PC-3 (cell line): ENCODE data around the gene DCP2. TPM values are rescaled to one million over a fixed set of nuclear protein-coding genes. Genes with fewer than 3 reads are reported as not detected.

Source experiments
- ATAC-seq: fragments of 200-7000 bp; cut with Tn5 transposase; 2 replicates; pipeline ENCODE4 v1.9.1; 2020; ENCODE audit warnings: mild to moderate bottlenecking, moderate library complexity
- BruUV-seq: library from RNA; stranded (reverse); fragments of 400-500 nt; replicated peaks from 2 replicates; lab custom pipeline; 2021; lab: Mats Ljungman, UMichigan
- CTCF ChIA-PET: fragments of 300-600 bp; sonication (Branson Sonifier 250); formaldehyde crosslinking; loops from one replicate; lab custom pipeline; 2022; ENCODE audit warnings: antibody characterized with exemption; lab: Charles Lee
- POLR2A ChIA-PET: fragments of 300-600 bp; sonication (Branson Sonifier 250); formaldehyde crosslinking; loops from one replicate; lab custom pipeline; 2022; ENCODE audit warnings: antibody characterized with exemption; ENCODE audit not compliant: unreplicated experiment; lab: Charles Lee
- DNase-seq: peaks from one replicate; pipeline ENCODE4 v3.0.0-alpha.2; 2015
- H2AFZ ChIP-seq: fragments of 300-600 bp; sonication (generic); 2 replicates; pipeline ENCODE4 v1.6.0; 2016; ENCODE audit warnings: antibody characterized with exemption, low read length
- H3F3A ChIP-seq: fragments of 300-600 bp; sonication (generic); one replicate; pipeline ENCODE4 v1.6.0; 2017; ENCODE audit warnings: antibody characterized with exemption, low read length, control low read depth, mild to moderate bottlenecking; ENCODE audit not compliant: unreplicated experiment
- H3K27ac ChIP-seq: fragments of 300-600 bp; sonication (generic); 2 replicates; pipeline ENCODE4 v1.5.1; 2016; ENCODE audit warnings: mild to moderate bottlenecking, low read length
- H3K27me3 ChIP-seq: fragments of 300-600 bp; sonication (generic); 2 replicates; pipeline ENCODE4 v1.6.1; 2016; ENCODE audit warnings: low read length, mixed read lengths
- H3K36me3 ChIP-seq: fragments of 300-600 bp; sonication (generic); 2 replicates; pipeline ENCODE4 v1.6.1; 2016; ENCODE audit warnings: low read depth, mixed run types, low read length, mixed read lengths
- H3K4me1 ChIP-seq: fragments of 300-600 bp; sonication (generic); 2 replicates; pipeline ENCODE4 v1.5.1; 2016; ENCODE audit warnings: low read length; ENCODE audit not compliant: insufficient read depth
- H3K4me2 ChIP-seq: fragments of 300-600 bp; sonication (generic); 2 replicates; pipeline ENCODE4 v1.6.0; 2016; ENCODE audit warnings: low read length
- H3K4me3 ChIP-seq: fragments of 300-600 bp; sonication (generic); 2 replicates; pipeline ENCODE4 v1.5.1; 2016; ENCODE audit warnings: mild to moderate bottlenecking, low read length, mixed read lengths
- H3K79me2 ChIP-seq: fragments of 300-600 bp; sonication (generic); 2 replicates; pipeline ENCODE4 v1.6.1; 2017; ENCODE audit warnings: low read length, mixed read lengths
- H3K9ac ChIP-seq: fragments of 300-600 bp; sonication (generic); 2 replicates; pipeline ENCODE4 v1.6.0; 2016; ENCODE audit warnings: mild to moderate bottlenecking, low read length
- H3K9me2 ChIP-seq: fragments of 300-600 bp; sonication (generic); replicated peaks from 2 replicates; pipeline ENCODE4 v1.6.1; 2016; ENCODE audit warnings: mixed run types, low read length, mixed read lengths
- H3K9me3 ChIP-seq: fragments of 300-600 bp; sonication (generic); 2 replicates; pipeline ENCODE4 v1.6.1; 2016; ENCODE audit warnings: low read length, mixed read lengths
- H4K20me1 ChIP-seq: fragments of 300-600 bp; sonication (generic); 2 replicates; pipeline ENCODE4 v1.6.1; 2016; ENCODE audit warnings: low read length, mixed read lengths
- CTCF ChIP-seq: fragments of 300-600 bp; sonication (generic); conservative IDR thresholded peaks from 2 replicates; pipeline ENCODE4 v1.5.1; 2017; ENCODE audit warnings: antibody characterized with exemption, low read depth, mild to moderate bottlenecking, low read length
- EZH2 ChIP-seq: fragments of 300-600 bp; sonication (generic); IDR thresholded peaks from one replicate; pipeline ENCODE4 v1.6.1; 2017; ENCODE audit warnings: antibody characterized with exemption, mild to moderate bottlenecking, low read length; ENCODE audit not compliant: unreplicated experiment
- EZH2phosphoT487 ChIP-seq: fragments of 300-600 bp; sonication (generic); IDR thresholded peaks from 2 replicates; pipeline ENCODE4 v1.6.1; 2018; ENCODE audit warnings: mild to moderate bottlenecking, antibody characterized with exemption, low read length, borderline replicate concordance
- intact Hi-C: fragments of 100-400 bp; cut with micrococcal nuclease; formaldehyde crosslinking; loops from 2 replicates; pipeline ENCODE4 v1.9.0; 2023
- total RNA-seq: library from RNA; depleted of rRNA; stranded (reverse); fragments of >200 nt; gene quantifications from 2 replicates; pipeline ENCODE4 v1.2.3, GENCODE V29; 2014

The DCP2 gene
- total RNA-seq, 1 experiment from 2014 or later = 33.6 TPM

GRCh38 chr5:113057557-113057984 is 81.0 kb downstream of the DCP2 start:
- TF ChIP-seq EZH2 (no peak), CTCF (no peak), EZH2phosphoT487 (no peak)
- DNase-seq (no peak), ATAC-seq (no peak)
- H3K27ac ChIP-seq = no peak overlapping the region
- H3K4me2 ChIP-seq = no peak overlapping the region
- no peaks in the 10 kb centered on the region for H3K36me3 ChIP-seq
- no TSS peak for BruUV-seq
- H3K79me2 ChIP-seq = no peaks in the 10 kb centered on the region
- no peak overlapping the region for H2AFZ ChIP-seq
- H3F3A ChIP-seq = no peaks in the 10 kb centered on the region
- ChIA-PET POLR2A (no interaction called here), CTCF (no interaction called here)
- no peaks in the 10 kb centered on the region for H3K27me3 ChIP-seq
- no peaks in the 10 kb centered on the region for H3K9me2 ChIP-seq
- peaks cover 11% of the 10 kb centered on the region for H3K4me1 ChIP-seq
- no peaks in the 10 kb centered on the region for H3K9me3 ChIP-seq
- H3K4me3 ChIP-seq = no peak overlapping the region
- no peak overlapping the region for H3K9ac ChIP-seq
- intact Hi-C loops = no loop called here
- H4K20me1 ChIP-seq = no peaks in the 10 kb centered on the region

DNA sequence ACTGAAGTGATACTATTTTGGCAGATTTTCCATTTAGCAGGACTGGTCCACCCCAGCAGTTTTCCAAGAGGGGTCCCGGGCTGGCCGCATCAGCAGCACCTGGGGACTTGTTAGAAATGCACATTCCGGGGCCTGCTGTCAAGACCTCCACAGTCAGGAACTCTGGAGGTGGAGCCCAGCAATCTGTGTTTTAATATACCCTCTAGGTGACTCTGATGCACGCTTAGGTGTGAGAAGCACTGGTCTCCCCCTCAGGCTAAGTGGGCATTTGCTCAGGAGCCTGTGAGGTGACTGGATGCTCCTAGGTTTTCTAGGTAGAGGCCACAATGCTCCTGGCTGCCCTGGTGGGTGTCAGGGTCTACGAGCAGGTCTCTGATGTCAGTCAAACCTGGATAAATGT is 81.7 kb downstream of the DCP2 start:
- Histone ChIP-seq H3K36me3 (no peaks in the 10 kb centered on the region), H3K9ac (no peak overlapping the region), H3K4me2 (no peak overlapping the region), H3K9me2 (no peaks in the 10 kb centered on the region), H3K9me3 (no peaks in the 10 kb centered on the region), H3K4me1 (peaks cover 17% of the 10 kb centered on the region), H3K27ac (no peak overlapping the region), H4K20me1 (no peaks in the 10 kb centered on the region), H3F3A (no peaks in the 10 kb centered on the region), H3K79me2 (no peaks in the 10 kb centered on the region), H3K27me3 (no peaks in the 10 kb centered on the region), H3K4me3 (no peak overlapping the region), H2AFZ (no peak overlapping the region)
- DNase-seq (no peak), ATAC-seq (no peak)
- no TSS peak for BruUV-seq
- TF ChIP-seq EZH2phosphoT487 (no peak), CTCF (no peak), EZH2 (no peak)
- ChIA-PET POLR2A (no interaction called here), CTCF (no interaction called here)
- intact Hi-C loops = no loop called here

GRCh38 chr5:113058706-113059226 is 82.2 kb downstream of the DCP2 start:
- no peaks in the 10 kb centered on the region for H3K79me2 ChIP-seq
- intact Hi-C loops = no loop called here
- no peaks in the 10 kb centered on the region for H3K9me2 ChIP-seq
- TF ChIP-seq EZH2phosphoT487 = no peak
- TF ChIP-seq EZH2 = no peak
- no peak for TF ChIP-seq CTCF
- POLR2A ChIA-PET = interaction anchor here (0.5 kb wide), 1 partner anchor 108 kb away, joined by 4 read pairs; no protein-coding TSS in a partner anchor
- H3K9me3 ChIP-seq = no peaks in the 10 kb centered on the region
- no peaks in the 10 kb centered on the region for H3K27me3 ChIP-seq
- no peak overlapping the region for H3K9ac ChIP-seq
- H4K20me1 ChIP-seq = no peaks in the 10 kb centered on the region
- H3K27ac ChIP-seq = no peak overlapping the region
- H3K4me2 ChIP-seq = no peak overlapping the region
- CTCF ChIA-PET = no interaction called here
- H3F3A ChIP-seq = no peaks in the 10 kb centered on the region
- no TSS peak for BruUV-seq
- no peak for ATAC-seq
- no peaks in the 10 kb centered on the region for H3K36me3 ChIP-seq
- no peak overlapping the region for H2AFZ ChIP-seq
- peaks cover 17% of the 10 kb centered on the region for H3K4me1 ChIP-seq
- H3K4me3 ChIP-seq = no peak overlapping the region
- no peak for DNase-seq
